Measurements from ENCODE around the gene PPP2R2C. TPM values are rescaled to one million over a fixed set of nuclear protein-coding genes. Genes with fewer than 3 reads are reported as not detected.

The PPP2R2C gene
- total and polyA plus RNA-seq, 11 donors: 0.22 to 20.0 (median 6.8) TPM

- TF ChIP-seq, protein P1, sequence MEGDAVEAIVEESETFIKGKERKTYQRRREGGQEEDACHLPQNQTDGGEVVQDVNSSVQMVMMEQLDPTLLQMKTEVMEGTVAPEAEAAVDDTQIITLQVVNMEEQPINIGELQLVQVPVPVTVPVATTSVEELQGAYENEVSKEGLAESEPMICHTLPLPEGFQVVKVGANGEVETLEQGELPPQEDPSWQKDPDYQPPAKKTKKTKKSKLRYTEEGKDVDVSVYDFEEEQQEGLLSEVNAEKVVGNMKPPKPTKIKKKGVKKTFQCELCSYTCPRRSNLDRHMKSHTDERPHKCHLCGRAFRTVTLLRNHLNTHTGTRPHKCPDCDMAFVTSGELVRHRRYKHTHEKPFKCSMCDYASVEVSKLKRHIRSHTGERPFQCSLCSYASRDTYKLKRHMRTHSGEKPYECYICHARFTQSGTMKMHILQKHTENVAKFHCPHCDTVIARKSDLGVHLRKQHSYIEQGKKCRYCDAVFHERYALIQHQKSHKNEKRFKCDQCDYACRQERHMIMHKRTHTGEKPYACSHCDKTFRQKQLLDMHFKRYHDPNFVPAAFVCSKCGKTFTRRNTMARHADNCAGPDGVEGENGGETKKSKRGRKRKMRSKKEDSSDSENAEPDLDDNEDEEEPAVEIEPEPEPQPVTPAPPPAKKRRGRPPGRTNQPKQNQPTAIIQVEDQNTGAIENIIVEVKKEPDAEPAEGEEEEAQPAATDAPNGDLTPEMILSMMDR (IDR thresholded peaks at IDR 0.05): no peak
- no peak for TF ChIP-seq POLR2A (IDR thresholded peaks at IDR 0.05)
- Histone ChIP-seq H3K4me1 (no peaks in the 10 kb centered on the region), H3K4me3 (no peak overlapping the region), H3K27ac (no peak overlapping the region), H3K9me3 (peaks cover 0 to 16% (median 3%) of the 10 kb centered on the region in 12 donors), H3K36me3 (no peaks in the 10 kb centered on the region), H3K27me3 (peaks cover 0 to 3% (median 0%) of the 10 kb centered on the region in 9 donors)
- WGBS, 4 donors: 52 to 66% (median 55%) methylated on average over 4 of the region's 4 CpGs
- ATAC-seq (no peak), DNase-seq (peak in 1 of 5 donors; percentile 25)
- intact Hi-C loops (cut with DNase I): no loop called here
These were observed 41.5 kb downstream of the PPP2R2C start for GRCh38 chr4:6430927-6431326.

- Histone ChIP-seq H3K27me3 (peaks cover 0 to 3% (median 0%) of the 10 kb centered on the region in 9 donors), H3K4me1 (no peaks in the 10 kb centered on the region), H3K36me3 (no peaks in the 10 kb centered on the region), H3K9me3 (no peaks in the 10 kb centered on the region), H3K4me3 (no peak overlapping the region), H3K27ac (no peak overlapping the region)
- intact Hi-C loops (cut with DNase I): no loop called here
- DNase-seq: no peak
- 37 to 59% (median 45%) methylated on average over 5 of the region's 5 CpGs for WGBS, 4 donors
- no peak for ATAC-seq
- TF ChIP-seq, protein P1 (IDR thresholded peaks at IDR 0.05): no peak
- TF ChIP-seq POLR2A (IDR thresholded peaks at IDR 0.05): no peak
These were observed 44.8 kb downstream of the PPP2R2C start for GRCh38 chr4:6427439-6428090.

DNA sequence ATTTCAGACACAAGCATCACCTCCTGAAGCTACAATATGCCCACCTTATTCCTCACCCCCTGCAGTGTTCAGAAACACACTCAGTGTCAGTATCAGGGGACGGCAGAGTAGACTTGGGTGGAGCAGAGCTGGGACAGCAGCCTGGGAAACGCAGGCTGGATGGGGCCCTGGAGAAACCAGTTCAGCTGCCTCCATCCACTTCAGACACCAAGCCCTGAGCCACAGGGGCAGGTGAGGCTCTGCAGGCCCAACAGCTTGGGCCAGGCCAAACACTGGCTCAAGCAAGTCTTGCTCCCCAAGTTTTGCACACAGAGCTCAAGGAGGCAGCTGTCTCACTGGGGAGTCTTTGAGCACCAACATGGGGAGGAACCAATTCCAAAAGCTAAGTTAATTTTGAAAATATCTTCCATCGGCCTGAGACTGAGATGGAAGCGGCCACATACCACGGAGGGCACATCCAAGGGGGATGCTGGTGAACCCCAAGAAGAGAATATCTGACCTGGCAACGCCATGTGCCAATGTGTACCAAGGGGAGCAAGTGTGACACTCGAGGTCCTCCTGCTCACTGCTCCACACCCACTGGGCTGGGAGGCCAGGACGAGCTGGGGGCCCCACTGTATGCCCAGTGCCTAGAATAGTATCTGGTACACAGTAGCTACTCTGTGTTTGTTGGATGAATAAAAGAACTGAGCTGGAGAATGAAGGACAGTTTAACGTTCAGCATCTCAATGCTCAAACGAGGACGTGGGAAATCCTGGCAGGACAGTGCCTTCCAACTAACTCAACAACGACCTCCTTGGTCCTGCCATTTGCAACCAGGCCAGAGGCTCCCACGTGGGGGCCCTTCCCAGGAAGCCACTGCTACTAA, 45.6 kb downstream of the PPP2R2C start:
- H3K9me3 ChIP-seq: no peaks in the 10 kb centered on the region
- WGBS, 4 donors: 57 to 66% (median 61%) methylated on average over 12 to 13 of the region's 13 CpGs
- intact Hi-C loops (cut with DNase I): no loop called here
- H3K36me3 ChIP-seq: no peaks in the 10 kb centered on the region
- H3K4me3 ChIP-seq: no peak overlapping the region
- no peak for ATAC-seq
- peaks cover 0 to 3% (median 0%) of the 10 kb centered on the region in 9 donors for H3K27me3 ChIP-seq
- DNase-seq: peak in 1 of 5 donors; percentile 34
- TF ChIP-seq POLR2A (IDR thresholded peaks at IDR 0.05): no peak
- TF ChIP-seq, protein P1 (IDR thresholded peaks at IDR 0.05): no peak
- H3K4me1 ChIP-seq: no peaks in the 10 kb centered on the region
- H3K27ac ChIP-seq: no peak overlapping the region

- TF ChIP-seq POLR2A (IDR thresholded peaks at IDR 0.05): no peak
- TF ChIP-seq, protein P1 (IDR thresholded peaks at IDR 0.05): no peak
- no peaks in the 10 kb centered on the region for H3K4me1 ChIP-seq
- ATAC-seq: no peak
- peaks cover 0 to 3% (median 0%) of the 10 kb centered on the region in 9 donors for H3K27me3 ChIP-seq
- H3K4me3 ChIP-seq: no peak overlapping the region
- WGBS, 4 donors: 74 to 84% (median 77%) methylated on average over 5 to 11 of the region's 11 CpGs
- no peak overlapping the region for H3K27ac ChIP-seq
- no peaks in the 10 kb centered on the region for H3K36me3 ChIP-seq
- intact Hi-C loops (cut with DNase I): no loop called here
- no peak for DNase-seq
- H3K9me3 ChIP-seq: no peaks in the 10 kb centered on the region
These were observed 46.5 kb downstream of the PPP2R2C start for GRCh38 chr4:6425911-6426310.

All from heart left ventricle (tissue), 16 donors.